ENCODE results near the gene PTGDR2. TPM values are rescaled to one million over a fixed set of nuclear protein-coding genes. Genes with fewer than 3 reads are reported as not detected.
A peak's percentile ranks its signal among the peaks of the same experiment; 100 is the strongest.

PTGDR2 gene
- under 1 TPM; 0.09 to 0.67 (median 0.28) TPM for total RNA-seq
- polyA plus RNA-seq, result 1 to 10 TPM; 1.4 to 5.7 TPM

GRCh38 chr11:60855726-60856633 is at the start of gene PTGDR2:
Gene PTGDR2 (minus strand): TSS chr11:60855950. CDS start chr11:60853722, 2,228 bp downstream.
- no peaks in the 10 kb centered on the region for H3K9me3 ChIP-seq
- H3K27me3 ChIP-seq, result no peaks in the 10 kb centered on the region
- TF ChIP-seq CTCF (IDR thresholded peaks at IDR 0.05), result no peak
- 29 to 31% methylated on average over 14 of the region's 14 CpGs for WGBS, 2 donors
- DNase-seq (no peak), FAIRE-seq (no peak), ATAC-seq (peak in 2 of 4 donors; percentile 25 to 37)
- no peak within 1 kb of the TSS for H3K27ac ChIP-seq
- H3K4me1 ChIP-seq, result no peaks in the 10 kb centered on the region
- no peak within 1 kb of the TSS for H3K4me3 ChIP-seq
- H3K36me3 ChIP-seq, result peaks cover 0 to under 1% (median 0%) of the 10 kb centered on the region in 3 donors
- intact Hi-C loops (cut with DNase I), result no loop called here

DNA sequence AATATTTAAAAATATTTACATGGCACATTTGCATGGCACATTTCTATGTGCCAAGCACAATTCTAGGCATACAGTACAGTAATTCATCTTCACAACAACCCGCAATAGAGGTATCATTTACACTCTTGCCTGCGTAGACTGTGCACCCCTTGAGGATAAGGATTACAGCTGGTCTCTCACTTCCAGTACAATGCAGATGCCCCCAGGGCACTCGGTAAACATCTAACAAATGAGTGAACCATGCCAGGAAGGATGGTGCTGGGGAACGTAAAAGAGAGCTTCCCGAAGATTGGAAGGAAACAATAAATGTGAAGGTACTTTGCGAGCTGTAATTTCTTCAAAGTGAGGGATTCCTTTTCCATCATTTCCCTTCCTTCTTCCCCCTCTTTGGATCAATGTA is 49.3 kb upstream of the PTGDR2 start:
- no peak for TF ChIP-seq CTCF (IDR thresholded peaks at IDR 0.05)
- peaks cover 10 to 34% (median 23%) of the 10 kb centered on the region in 3 donors for H3K36me3 ChIP-seq
- peaks cover 0 to 16% (median 13%) of the 10 kb centered on the region in 3 donors for H3K4me1 ChIP-seq
- WGBS, 2 donors, result 43 to 47% methylated on average over 6 of the region's 6 CpGs
- H3K4me3 ChIP-seq, result peak overlapping the region in 2 of 4 donors; percentile 82 to 99
- intact Hi-C loops (cut with DNase I), result no loop called here
- no peak for FAIRE-seq
- ATAC-seq, result no peak
- no peaks in the 10 kb centered on the region for H3K27me3 ChIP-seq
- DNase-seq, result no peak
- peak overlapping the region in 2 of 4 donors; percentile 10 to 95 for H3K27ac ChIP-seq
- no peaks in the 10 kb centered on the region for H3K9me3 ChIP-seq

- no peaks in the 10 kb centered on the region for H3K27me3 ChIP-seq
- ATAC-seq, result no peak
- no peak for DNase-seq
- 82 to 91% methylated on average over 11 of the region's 11 CpGs for WGBS, 2 donors
- no peak overlapping the region for H3K27ac ChIP-seq
- peaks cover 21 to 55% (median 38%) of the 10 kb centered on the region in 3 donors for H3K36me3 ChIP-seq
- FAIRE-seq, result no peak
- no peak overlapping the region for H3K4me3 ChIP-seq
- no peaks in the 10 kb centered on the region for H3K9me3 ChIP-seq
- intact Hi-C loops (cut with DNase I), result no loop called here
- H3K4me1 ChIP-seq, result peaks cover 0 to 16% (median 13%) of the 10 kb centered on the region in 3 donors
- no peak for TF ChIP-seq CTCF (IDR thresholded peaks at IDR 0.05)
These were observed 46.9 kb upstream of the PTGDR2 start for GRCh38 chr11:60902625-60903024.

DNA sequence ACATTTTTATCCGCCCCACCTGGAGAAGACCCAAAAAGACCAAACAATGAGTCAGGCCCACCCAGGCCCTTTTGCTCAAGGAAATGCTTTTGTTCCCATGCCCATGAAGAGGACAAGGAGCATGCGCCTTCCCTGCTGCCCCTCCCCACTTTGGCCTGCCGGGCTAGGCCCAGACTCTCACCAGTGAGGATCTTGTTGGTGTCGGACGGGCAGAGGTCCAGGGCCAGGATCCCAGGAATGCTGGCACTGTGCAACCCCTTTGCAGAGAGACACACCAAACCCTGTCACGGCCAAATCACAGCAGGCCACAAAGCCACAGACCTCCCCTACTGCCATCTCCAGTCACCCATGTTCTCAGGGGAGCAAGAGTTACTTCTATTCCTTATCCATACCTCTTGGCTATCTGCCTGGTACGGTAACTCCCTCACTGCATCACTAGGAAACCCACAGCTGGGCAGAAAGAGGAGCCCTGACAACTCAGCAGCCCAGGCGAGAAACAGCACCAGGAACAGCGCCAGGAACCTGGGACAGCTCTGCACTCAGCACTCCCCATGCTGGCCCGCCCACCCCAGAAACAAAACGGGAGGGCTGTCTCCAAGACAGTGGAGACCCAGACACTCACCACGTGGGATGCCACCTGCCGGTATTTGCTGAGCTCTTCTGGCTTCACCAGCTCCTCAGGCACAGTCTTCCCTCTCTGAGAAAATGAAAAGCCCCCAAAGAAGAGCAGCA is 45.1 kb upstream of the PTGDR2 start:
- DNase-seq (no peak), FAIRE-seq (no peak), ATAC-seq (no peak)
- Histone ChIP-seq H3K4me3 (no peak overlapping the region), H3K9me3 (no peaks in the 10 kb centered on the region), H3K36me3 (peaks cover 21 to 72% (median 56%) of the 10 kb centered on the region in 3 donors), H3K27ac (no peak overlapping the region), H3K4me1 (peaks cover 0 to 16% (median 13%) of the 10 kb centered on the region in 3 donors), H3K27me3 (no peaks in the 10 kb centered on the region)
- intact Hi-C loops (cut with DNase I), result no loop called here
- 82 to 84% methylated on average over 13 of the region's 13 CpGs for WGBS, 2 donors
- TF ChIP-seq CTCF (IDR thresholded peaks at IDR 0.05), result no peak
